GM18520 (cell line): ENCODE results near the gene ENOPH1.

Experiments
- ATAC-seq: cut with Tn5 transposase; IDR thresholded peaks from one replicate; pipeline ENCODE4 v1.9.1; 2021; ENCODE audit not compliant: unreplicated experiment

ENOPH1 gene

GRCh38 chr4:82425478-82425877 lies 4.9 kb upstream of the ENOPH1 start:
- ATAC-seq = no peak

GRCh38 chr4:82428526-82428968 lies 1.8 kb upstream of the ENOPH1 start:
- ATAC-seq = no peak

GRCh38 chr4:82428969-82429727 lies 1.2 kb upstream of the ENOPH1 start:
- ATAC-seq = peak; percentile 39

GRCh38 chr4:82429728-82430192 lies 630 bp upstream of the ENOPH1 start:
- ATAC-seq = no peak

DNA sequence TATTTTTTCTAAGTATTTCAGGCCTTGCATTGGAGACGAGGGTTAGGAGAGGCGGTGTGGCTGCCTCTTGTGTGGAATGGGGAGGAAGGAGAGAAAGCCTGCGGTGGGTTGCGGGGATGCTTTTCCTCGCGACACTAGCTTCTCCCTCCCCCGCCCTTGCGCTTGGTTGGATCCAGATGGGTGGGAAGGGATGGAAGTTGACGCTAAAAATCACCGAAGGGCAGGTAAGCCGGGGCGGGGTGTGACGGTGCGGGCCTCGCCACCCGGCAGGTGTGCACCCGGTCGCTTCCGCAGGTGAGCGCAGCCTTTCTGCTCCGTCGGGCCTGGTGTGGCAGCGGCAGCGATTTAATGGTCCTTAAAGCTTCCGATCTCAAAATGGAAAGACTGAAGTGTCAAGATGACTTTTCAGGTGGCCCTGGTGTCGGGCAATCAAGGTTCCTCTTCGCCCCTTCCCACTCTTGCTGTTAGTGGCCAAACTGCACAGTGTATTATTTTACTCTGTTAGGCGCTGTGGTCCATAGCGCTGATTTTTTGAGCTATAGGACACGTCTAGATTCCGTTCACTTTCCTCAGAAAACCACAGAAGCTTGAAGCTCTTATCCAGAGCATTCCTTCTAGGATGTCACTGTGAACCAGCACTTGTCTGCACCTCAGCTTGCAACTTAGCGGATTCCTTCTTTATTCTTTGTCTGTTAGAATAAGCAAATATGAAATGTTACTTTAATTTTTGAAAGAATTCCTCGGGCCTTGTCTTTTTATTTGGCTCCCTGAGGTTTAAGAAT lies 765 bp downstream of the ENOPH1 start:
- ATAC-seq = no peak

GRCh38 chr4:82431831-82432230 lies 1.4 kb downstream of the ENOPH1 start:
- no peak for ATAC-seq

DNA sequence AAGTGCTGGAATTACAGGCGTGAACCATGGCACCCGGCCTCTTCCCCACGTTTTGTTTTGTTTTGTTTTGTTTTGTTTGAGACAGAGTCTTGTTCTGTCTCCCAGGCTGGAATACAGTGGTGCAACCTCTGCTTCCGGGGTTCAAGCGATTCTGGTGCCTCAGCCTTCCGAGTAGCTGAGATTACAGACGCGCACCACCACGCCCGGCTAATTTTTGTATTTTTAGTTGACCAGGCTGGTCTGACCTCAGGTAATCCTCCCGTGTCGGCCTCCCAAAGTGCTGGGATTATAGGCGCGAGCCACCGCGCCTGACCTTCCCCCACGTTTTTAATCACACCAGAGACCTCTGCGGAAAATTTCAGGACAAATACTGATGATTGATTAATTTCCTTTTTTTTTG lies 2.2 kb downstream of the ENOPH1 start:
- no peak for ATAC-seq

- ATAC-seq = no peak
Observed at GRCh38 chr4:82433791-82434190, 3.4 kb downstream of the ENOPH1 start.

DNA sequence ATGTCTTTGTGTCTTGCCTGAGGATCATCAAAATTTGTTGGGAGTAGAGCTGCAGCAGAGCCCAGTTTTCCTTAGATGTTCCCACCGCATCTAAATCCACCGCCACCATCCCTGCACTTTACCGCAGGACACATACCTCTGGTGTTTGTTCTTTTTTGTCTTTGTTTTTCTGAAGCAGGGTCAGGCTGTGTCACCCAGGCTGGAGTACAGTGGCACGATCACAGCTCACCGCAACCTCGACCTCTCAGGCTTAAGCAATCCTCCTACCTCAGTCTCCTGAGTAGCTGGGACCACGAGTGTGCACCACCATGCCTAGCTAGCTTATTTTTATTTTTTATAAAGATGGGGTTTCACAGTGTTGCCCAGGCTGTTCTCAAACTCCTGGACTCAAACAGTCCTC lies 4.6 kb downstream of the ENOPH1 start:
- ATAC-seq = no peak

DNA sequence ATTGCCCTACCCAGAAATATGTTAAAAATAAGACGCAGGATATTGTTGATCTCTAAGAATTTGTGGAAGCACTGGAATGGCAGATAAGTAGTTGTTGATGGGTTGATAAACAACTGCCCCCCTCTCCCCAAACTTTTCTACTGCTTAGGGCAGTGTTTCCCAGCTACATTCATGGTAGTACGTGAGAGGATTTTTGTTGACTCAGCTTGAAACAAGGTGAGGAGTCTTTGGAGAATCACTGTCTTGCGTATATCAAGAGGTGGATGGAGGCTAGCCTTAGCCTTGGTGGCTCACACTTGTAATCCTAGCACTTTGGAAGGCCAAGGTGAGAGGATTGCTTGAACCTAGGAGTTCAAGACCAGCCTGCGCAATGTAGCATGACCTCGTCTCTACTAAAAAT lies 5.7 kb downstream of the ENOPH1 start:
- no peak for ATAC-seq

GRCh38 chr4:82436780-82437179 lies 6.4 kb downstream of the ENOPH1 start:
- ATAC-seq = no peak

- no peak for ATAC-seq
Observed at GRCh38 chr4:82437285-82438005, 7.1 kb downstream of the ENOPH1 start.

GRCh38 chr4:82439088-82439487 lies 8.7 kb downstream of the ENOPH1 start:
- no peak for ATAC-seq

DNA sequence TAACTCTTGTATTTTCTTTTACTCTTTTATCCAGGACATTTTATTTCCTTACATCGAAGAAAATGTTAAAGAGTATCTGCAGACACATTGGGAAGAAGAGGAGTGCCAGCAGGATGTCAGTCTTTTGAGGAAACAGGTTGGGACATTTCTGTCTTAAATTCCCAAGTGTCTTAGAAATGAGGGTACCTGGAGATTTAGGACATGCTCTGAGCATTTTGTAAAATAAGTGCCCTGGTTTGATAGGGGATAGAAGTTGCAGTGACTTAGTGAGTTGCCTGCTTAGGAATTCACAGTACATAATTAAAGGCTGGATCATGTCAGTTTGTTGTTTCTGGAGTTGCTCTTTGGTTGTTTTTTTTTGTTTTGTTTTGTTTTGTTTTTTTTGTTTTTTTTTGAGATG lies 17.5 kb downstream of the ENOPH1 start:
- no peak for ATAC-seq

DNA sequence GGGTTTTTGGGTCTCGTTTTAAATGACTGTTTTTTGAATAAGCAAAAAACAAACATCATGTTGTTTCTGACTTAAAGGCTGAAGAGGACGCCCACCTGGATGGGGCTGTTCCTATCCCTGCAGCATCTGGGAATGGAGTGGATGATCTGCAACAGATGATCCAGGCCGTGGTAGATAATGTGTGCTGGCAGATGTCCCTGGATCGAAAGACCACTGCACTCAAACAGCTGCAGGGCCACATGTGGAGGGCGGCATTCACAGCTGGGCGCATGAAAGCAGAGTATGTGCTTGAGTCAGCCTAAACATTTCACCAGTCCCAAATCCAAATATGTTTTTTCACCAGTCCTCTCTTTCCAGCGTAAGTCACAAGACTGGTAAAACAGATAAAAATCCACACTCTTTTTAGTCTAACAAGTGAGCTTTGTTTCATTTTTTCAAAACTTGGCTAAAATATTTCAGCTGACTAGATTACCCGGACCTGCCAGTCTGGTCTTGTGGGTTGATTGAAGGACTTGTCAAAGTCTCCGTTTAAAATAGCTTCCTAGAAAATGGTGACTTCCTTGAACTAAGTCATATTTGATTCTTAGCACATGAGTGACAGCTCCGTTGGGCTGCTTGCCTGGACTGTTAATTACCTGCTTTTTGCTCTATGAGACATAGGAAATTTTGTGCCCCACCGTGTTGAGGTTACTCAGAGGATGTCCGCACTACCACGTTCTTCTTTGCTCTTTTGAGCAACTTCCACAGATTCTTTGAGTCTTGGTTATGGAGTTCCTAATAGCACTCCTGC lies 20.8 kb downstream of the ENOPH1 start:
- ATAC-seq = no peak

GRCh38 chr4:82452026-82452425 lies 21.6 kb downstream of the ENOPH1 start:
- no peak for ATAC-seq

- ATAC-seq = no peak
Observed at GRCh38 chr4:82457266-82457665, 26.9 kb downstream of the ENOPH1 start.

DNA sequence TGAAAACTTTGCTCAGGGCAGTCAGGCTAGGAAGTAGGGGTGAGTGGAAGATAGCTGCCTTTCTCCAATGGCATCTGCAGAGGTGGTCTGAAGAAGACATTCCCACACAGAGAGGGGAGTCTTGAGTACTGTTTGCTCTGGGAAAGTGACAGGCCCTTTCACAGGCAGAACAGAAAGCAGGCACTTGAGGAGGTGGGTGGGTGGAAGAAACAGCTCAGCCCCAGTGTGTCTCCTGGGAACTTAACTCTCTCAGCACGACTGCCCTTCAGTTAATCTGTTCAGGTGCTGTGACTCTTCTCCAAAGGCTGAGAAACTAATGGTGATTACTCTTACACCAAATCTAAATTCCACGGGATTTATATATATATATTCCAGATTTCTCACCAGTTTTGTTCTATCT lies 28.3 kb downstream of the ENOPH1 start:
- ATAC-seq = no peak

GRCh38 chr4:82461710-82462109 lies 31.3 kb downstream of the ENOPH1 start:
- no peak for ATAC-seq

DNA sequence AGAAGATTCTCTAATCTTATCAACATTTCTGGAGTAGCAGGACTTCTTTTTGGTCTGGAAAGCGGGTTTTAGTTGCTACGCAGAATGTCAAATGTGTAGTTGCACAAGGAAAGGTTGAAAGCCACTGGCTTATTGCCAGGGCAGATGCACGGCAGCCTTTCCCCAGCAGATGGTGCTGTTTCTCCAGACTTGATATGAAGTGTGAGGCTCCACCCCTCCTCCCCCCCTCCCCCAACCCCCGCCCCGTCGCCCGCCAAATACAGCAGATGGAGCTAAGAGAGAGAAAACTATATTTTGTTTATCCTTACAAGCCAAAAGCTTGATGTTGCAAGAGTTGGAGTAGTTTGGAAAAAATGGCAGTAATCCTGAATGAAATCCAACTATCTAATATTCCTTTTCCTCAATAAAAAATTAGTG lies 32.0 kb downstream of the ENOPH1 start:
- peak; percentile 47 for ATAC-seq

- no peak for ATAC-seq
Observed at GRCh38 chr4:82463221-82463620, 32.8 kb downstream of the ENOPH1 start.
